Cardiac septum (tissue), 1 donor: ENCODE measurements around the gene STK24. TPM values are rescaled to one million over a fixed set of nuclear protein-coding genes. Genes with fewer than 3 reads are reported as not detected.
"Not testable (repeated sequence)": the region's sequence is repeated elsewhere in the genome, so short reads cannot be mapped to it uniquely, and the experiment has no call there.

Source experiments
- DNase-seq: peaks from one replicate; pipeline ENCODE4 v3.0.0-alpha.2; 2020; ENCODE audit warnings: low spot score
- intact Hi-C: fragments of 100-400 bp; cut with DNase I; formaldehyde crosslinking; loops from one replicate; pipeline ENCODE4 v1.14.0; 2022
- total RNA-seq: library from RNA; stranded (reverse); fragmentation: NEBNext Ultra II Directional; extraction: Animal tissue kit (Norgen Biotek cat#: 25700); gene quantifications from one replicate; pipeline ENCODE4 v1.2.1, GENCODE V29; 2021
- donor health status: DM: no; HTN: no; CAD: no.

STK24 gene
- total RNA-seq, 1 donor from 2014 or later: 63.5 TPM

GRCh38 chr13:98434060-98434459 is 142.8 kb downstream of the STK24 start:
- intact Hi-C loops: no loop called here
- no peak for DNase-seq

- DNase-seq: no peak
- intact Hi-C loops: no loop called here
Measured at GRCh38 chr13:98433654-98434053, 143.3 kb downstream of the STK24 start.

GRCh38 chr13:98432638-98433037 is 144.3 kb downstream of the STK24 start:
- intact Hi-C loops: no loop called here

GRCh38 chr13:98429977-98430736 is 146.8 kb downstream of the STK24 start:
- no peak for DNase-seq
- intact Hi-C loops: loop anchor here (10.0 kb wide), 1 partner anchor 395 kb away; no protein-coding TSS in a partner anchor

More at GRCh38 chr13:98432638-98433037, 144.3 kb downstream of the STK24 start:
- DNase-seq: no peak

DNA sequence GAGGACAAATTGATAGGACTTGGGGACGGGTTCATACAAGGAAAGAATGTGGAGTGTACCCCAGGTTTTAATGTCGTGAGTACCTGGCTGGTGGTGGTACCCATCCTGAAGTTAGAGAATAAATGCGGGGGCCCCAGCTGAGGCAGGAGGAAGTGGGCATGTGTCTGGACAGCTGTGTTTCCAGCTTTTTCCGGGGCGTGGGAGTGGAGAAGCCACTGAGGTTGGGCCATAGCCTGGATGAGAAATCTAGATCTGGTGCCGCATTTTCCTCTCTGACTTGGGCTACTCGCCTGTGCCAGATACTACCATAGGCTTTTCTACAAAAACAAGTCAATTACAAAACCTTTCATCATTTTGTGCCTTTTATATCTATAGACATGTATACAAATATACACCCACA is 147.4 kb downstream of the STK24 start:
- intact Hi-C loops: loop anchor here (10.0 kb wide), 1 partner anchor 395 kb away; no protein-coding TSS in a partner anchor
- no peak for DNase-seq

- DNase-seq: no peak
- intact Hi-C loops: loop anchor here (10.0 kb wide), 1 partner anchor 394 kb away; no protein-coding TSS in a partner anchor
Measured at GRCh38 chr13:98429081-98429480, 147.8 kb downstream of the STK24 start.

GRCh38 chr13:98428256-98428966 is 148.5 kb downstream of the STK24 start:
- no peak for DNase-seq
- intact Hi-C loops: loop anchor here (10.0 kb wide), 1 partner anchor 394 kb away; no protein-coding TSS in a partner anchor

DNA sequence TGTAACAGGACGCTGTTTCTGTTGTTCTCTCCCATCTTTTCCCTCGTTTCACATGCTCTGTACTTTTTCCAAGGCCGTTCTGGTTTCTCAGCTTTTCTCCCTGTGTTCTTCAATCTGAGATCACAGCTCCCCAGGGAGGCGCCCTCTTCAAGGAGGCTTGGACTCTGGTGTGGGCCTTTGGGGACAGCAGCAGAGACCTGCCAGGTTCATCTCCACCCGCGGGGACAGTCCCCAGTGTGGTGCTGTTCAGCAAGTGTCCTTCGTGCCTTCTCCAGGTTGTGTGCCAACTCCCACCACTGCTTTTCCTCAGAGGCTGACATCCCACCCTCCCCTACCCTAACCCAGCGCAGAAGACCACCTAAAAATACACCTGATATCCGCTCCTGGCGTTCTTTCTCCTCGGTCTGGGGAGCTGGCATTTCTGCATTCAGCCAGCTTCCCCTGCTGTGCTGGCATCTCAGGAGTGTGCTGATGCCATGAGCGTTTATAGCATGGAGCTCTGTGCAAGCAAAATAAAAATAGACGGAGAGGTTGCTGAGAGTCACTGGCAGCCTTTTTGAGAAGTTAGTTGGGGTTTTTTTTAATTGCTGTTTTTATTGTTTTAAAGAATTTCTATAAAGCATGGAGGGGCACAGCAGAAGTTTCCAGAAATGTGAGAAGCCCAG is 149.4 kb downstream of the STK24 start:
- intact Hi-C loops: loop anchor here (10.0 kb wide), 1 partner anchor 393 kb away; no protein-coding TSS in a partner anchor
- no peak for DNase-seq

DNA sequence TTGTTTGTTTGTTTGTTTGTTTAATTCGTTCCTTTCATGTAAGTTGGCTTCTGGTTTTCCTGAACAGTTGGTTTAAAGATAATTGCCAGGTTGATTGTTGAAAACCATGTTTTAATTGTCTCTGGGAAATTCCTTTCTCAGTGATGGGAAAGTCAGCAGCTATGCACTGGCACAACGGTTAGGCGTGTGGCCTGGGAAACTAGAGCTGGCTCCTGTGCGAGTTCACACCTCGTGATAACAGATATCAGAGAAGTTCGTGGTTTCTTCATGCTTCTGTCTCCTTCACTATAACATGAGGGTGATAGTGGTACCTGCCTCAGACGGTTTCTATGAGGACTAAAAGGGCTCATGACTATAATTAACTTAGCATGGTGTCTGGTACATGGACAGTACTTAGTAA is 153.5 kb downstream of the STK24 start:
- intact Hi-C loops: loop anchor here (10.0 kb wide), 1 partner anchor 389 kb away; no protein-coding TSS in a partner anchor
- DNase-seq: no peak

DNA sequence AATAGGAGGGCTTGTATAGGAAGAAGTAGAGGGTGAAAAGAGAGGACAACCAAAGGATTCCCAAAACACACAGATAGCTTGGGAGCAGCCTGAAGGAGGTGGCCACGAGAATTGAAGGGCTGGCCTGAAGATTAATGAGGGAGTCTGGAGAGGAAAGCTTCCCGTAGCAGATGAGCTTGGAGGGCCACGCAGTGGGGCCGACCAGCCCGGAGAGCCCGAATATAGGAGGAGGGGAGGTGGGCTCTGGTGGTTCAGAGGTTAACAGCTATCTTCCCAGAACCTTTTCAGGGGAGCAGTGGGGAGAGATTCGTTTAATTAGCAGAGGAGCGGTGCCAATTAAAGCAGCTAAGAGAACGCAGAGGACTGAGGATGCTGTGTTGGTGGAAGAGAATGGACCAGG is 154.9 kb downstream of the STK24 start:
- intact Hi-C loops: loop anchor here (10.0 kb wide), 1 partner anchor 387 kb away; no protein-coding TSS in a partner anchor
- no peak for DNase-seq

DNA sequence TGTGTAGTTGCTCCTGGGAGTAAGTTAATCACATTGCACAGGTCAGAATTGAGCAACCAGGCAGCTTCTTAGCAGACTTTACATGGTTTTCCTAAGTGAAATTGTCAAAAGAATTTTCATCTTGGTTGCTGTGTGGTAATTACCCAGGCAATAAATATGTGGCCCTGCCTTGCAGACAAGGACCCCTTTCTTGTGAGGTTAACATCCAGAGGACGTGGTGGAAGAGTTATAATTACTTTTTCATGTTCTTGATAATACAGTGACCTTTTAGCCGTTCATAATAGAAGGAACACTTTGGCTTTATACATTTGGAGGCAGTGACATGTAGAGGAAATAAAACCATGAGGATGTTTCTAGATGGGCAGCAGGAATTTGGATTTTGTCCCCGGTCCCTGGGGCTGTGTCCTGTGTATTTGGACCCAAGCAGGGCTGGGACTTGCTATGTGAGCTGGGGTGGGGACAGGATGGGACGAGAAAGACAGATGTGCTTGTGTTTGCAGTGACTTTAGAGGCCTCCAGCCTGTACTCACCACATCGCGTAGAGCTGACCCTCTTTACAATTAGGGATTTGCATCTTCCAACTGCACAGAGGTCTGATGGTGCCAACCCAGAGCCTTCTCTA is 156.2 kb downstream of the STK24 start:
- intact Hi-C loops: loop anchor here (10.0 kb wide), 1 partner anchor 386 kb away; no protein-coding TSS in a partner anchor
- DNase-seq: no peak

GRCh38 chr13:98419786-98420553 is 156.9 kb downstream of the STK24 start:
- intact Hi-C loops: loop anchor here (10.0 kb wide), 1 partner anchor 385 kb away; no protein-coding TSS in a partner anchor

DNA sequence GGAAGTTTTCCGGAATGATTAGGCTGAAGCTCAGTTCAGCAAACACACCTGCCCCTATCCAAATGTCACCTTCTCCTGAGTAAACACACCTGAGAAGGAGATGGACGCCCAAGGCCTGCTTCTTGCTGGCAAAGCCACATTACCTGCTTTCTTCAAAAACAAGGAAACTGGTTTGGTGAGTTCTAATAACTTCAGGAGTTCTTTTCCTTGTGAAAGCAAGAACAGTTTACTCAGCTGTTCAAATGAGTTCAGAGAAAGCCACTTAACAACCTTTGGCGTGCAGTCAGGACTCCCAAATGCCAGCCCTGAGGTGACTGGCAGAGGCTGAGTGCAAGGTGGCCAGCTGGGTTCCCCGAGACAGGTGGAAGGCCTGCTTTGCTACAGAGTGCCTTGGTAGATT is 160.5 kb downstream of the STK24 start:
- intact Hi-C loops: no loop called here
- DNase-seq: no peak

More at GRCh38 chr13:98419786-98420553, 156.9 kb downstream of the STK24 start:
- no peak for DNase-seq

- intact Hi-C loops: no loop called here
- no peak for DNase-seq
Measured at GRCh38 chr13:98415326-98416070, 161.4 kb downstream of the STK24 start.

- intact Hi-C loops: no loop called here
- DNase-seq: no peak
Measured at GRCh38 chr13:98413796-98414195, 163.1 kb downstream of the STK24 start.

DNA sequence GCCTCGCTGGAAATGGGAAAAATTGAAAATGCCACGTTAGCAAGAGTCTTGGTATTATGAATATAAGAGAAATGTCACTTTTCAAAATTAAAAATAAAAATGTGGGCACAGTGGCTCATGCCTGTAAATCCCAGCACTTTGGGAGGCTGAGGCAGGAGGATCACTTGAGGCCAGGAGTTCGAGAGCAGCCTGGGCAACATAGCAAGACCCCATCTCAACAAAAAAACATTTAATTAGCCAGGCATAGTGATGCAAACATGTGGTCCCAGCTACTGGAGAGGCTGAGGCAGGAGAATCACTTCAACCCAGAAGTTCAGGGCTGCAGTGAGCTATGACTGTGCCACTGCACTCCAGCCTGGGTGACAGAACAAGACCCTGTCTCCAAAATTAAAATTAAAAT is 163.6 kb downstream of the STK24 start:
- DNase-seq, intact Hi-C loops: not testable (repeated sequence)

- intact Hi-C loops: no loop called here
- DNase-seq: no peak
Measured at GRCh38 chr13:98411617-98412265, 165.2 kb downstream of the STK24 start.
